HepG2 (cell line): ENCODE measurements around the gene ENO1. TPM values are rescaled to one million over a fixed set of nuclear protein-coding genes. Genes with fewer than 3 reads are reported as not detected.

Source experiments
- CTCF ChIP-seq: sonication (generic); formaldehyde crosslinking; IDR thresholded peaks from 2 replicates; pipeline ENCODE4 v1.5.0; 2020; ENCODE audit warnings: mild to moderate bottlenecking, missing genetic modification reagents, moderate library complexity
- FOXK1 ChIP-seq: sonication (generic); formaldehyde crosslinking; IDR thresholded peaks from 2 replicates; pipeline ENCODE4 v1.4.0; 2020; ENCODE audit warnings: low read depth, missing genetic modification reagents, borderline replicate concordance
- KLF12 ChIP-seq: sonication (generic); formaldehyde crosslinking; IDR thresholded peaks from 2 replicates; pipeline ENCODE4 v1.4.0; 2020; ENCODE audit warnings: missing genetic modification reagents, borderline replicate concordance
- MYPOP ChIP-seq: sonication (generic); formaldehyde crosslinking; IDR thresholded peaks from 2 replicates; pipeline ENCODE4 v1.8.1; 2023; ENCODE audit warnings: mild to moderate bottlenecking, moderate library complexity, missing genetic modification reagents
- SOX13 ChIP-seq, 3 experiments: fragments of 450-650 bp in 1 of 3; sonication (generic) in 1 of 3; formaldehyde crosslinking in 1 of 3; IDR thresholded peaks in 2 of 3; conservative IDR thresholded peaks in 1 of 3; 2 replicates each; pipeline versions ENCODE4 v1.5.0 to v1.6.1; 2016 to 2020; ENCODE audit warnings: antibody characterized with exemption in 1 of 3, mild to moderate bottlenecking in 1 of 3, missing compliant biosample characterization in 1 of 3, missing genetic modification reagents in 1 of 3, moderate library complexity in 1 of 3
- SP140L ChIP-seq: sonication (generic); formaldehyde crosslinking; IDR thresholded peaks from 2 replicates; pipeline ENCODE4 v1.4.0; 2020; ENCODE audit warnings: missing genetic modification reagents, borderline replicate concordance
- ZNF281 ChIP-seq: sonication (generic); formaldehyde crosslinking; IDR thresholded peaks from 2 replicates; pipeline ENCODE4 v1.4.0; 2020; ENCODE audit warnings: missing genetic modification reagents, borderline replicate concordance
- ZNF337 ChIP-seq: sonication (generic); formaldehyde crosslinking; IDR thresholded peaks from 2 replicates; pipeline ENCODE4 v1.5.1; 2020; ENCODE audit warnings: missing genetic modification reagents, low read depth, mild to moderate bottlenecking, borderline replicate concordance
- ZNF468 ChIP-seq: sonication (generic); formaldehyde crosslinking; IDR thresholded peaks from 2 replicates; pipeline ENCODE4 v1.8.0; 2022; ENCODE audit warnings: mild to moderate bottlenecking, moderate library complexity, missing genetic modification reagents
- ZNF749 ChIP-seq: sonication (generic); formaldehyde crosslinking; IDR thresholded peaks from 2 replicates; pipeline ENCODE4 v1.8.0; 2022; ENCODE audit warnings: mild to moderate bottlenecking, missing genetic modification reagents, moderate library complexity, borderline replicate concordance
- polyA plus RNA-seq, 8 experiments: library from polyadenylated mRNA; depleted of rRNA in 3 of 8; stranded (reverse) in 7 of 8; unstranded in 1 of 8; fragments of >200 nt; fragmentation: Illumina TruSeq in 4 of 8; extraction: Trizol in 4 of 8; gene quantifications; 2 replicates each; pipeline versions ENCODE4 v1.2.1 to v1.2.3, GENCODE V29; 2011 to 2016; ENCODE audit warnings: low read depth in 4 of 8, missing spikeins in 1 of 8, mixed read lengths in 1 of 8; ENCODE audit not compliant: insufficient read depth in 1 of 8
- total RNA-seq, 5 experiments: library from RNA; depleted of rRNA; stranded (reverse); fragments of >200 nt; fragmentation: Illumina TruSeq; extraction: Trizol; gene quantifications; 2 replicates each; pipeline ENCODE4 v1.2.3, GENCODE V29; 2016; ENCODE audit warnings: low read depth in 1 of 5

The ENO1 gene
- total and polyA plus RNA-seq, 2 of the 13 experiments (the other 11 are each of a cell fraction or from before 2014, with no cell fraction given), result 1,559 to 3,103 TPM

- TF ChIP-seq ZNF749, result no peak
- TF ChIP-seq ZNF468, result no peak
- TF ChIP-seq MYPOP, result no peak
- peak; percentile 64 for TF ChIP-seq CTCF (CRISPR knock-in tag)
- peak; percentile 93 for TF ChIP-seq ZNF281 (CRISPR knock-in tag)
- TF ChIP-seq KLF12 (CRISPR knock-in tag), result no peak
- TF ChIP-seq SP140L (CRISPR knock-in tag), result 0 out of 2 replicates have a peak, but pooled peaks have one; percentile 25
- no peak for TF ChIP-seq FOXK1 (CRISPR knock-in tag)
- no peak for TF ChIP-seq ZNF337
- TF ChIP-seq SOX13 (IDR thresholded peaks at IDR 0.05), result no peak
- peak in 1 of 2 experiments; percentile 10; a peak in 1 of 4 replicates for TF ChIP-seq SOX13 (CRISPR knock-in tag; conservative IDR thresholded peaks at IDR 0.05 in 1 of 2, IDR thresholded peaks at IDR 0.05 in 1 of 2)
Measured at GRCh38 chr1:8814865-8815264, 63.6 kb downstream of the ENO1 start (continued).
